HFFc6 (cell line): ENCODE measurements around the gene OCSTAMP. TPM values are rescaled to one million over a fixed set of nuclear protein-coding genes. Genes with fewer than 3 reads are reported as not detected.

Source experiments
- DNase-seq: peaks from one replicate; pipeline ENCODE4 v3.0.0-alpha.2; 2018
- H3K27ac Mint-ChIP-seq: 2 replicates; pipeline ENCODE4 v1.8.0; 2020; ENCODE audit warnings: mild to moderate bottlenecking, mixed read lengths
- H3K27me3 Mint-ChIP-seq: 2 replicates; pipeline ENCODE4 v1.8.0; 2021; ENCODE audit warnings: mild to moderate bottlenecking, moderate library complexity, mixed read lengths; ENCODE audit not compliant: insufficient read depth
- H3K36me3 Mint-ChIP-seq: 2 replicates; pipeline ENCODE4 v1.8.0; 2021; ENCODE audit warnings: low read depth, mixed read lengths
- H3K4me1 Mint-ChIP-seq: 2 replicates; pipeline ENCODE4 v1.8.0; 2020; ENCODE audit warnings: low read depth, mixed read lengths
- H3K4me3 Mint-ChIP-seq: 2 replicates; pipeline ENCODE4 v1.8.0; 2020; ENCODE audit warnings: mild to moderate bottlenecking, moderate library complexity, mixed read lengths
- H3K9me3 Mint-ChIP-seq: 2 replicates; pipeline ENCODE4 v1.8.0; 2020; ENCODE audit warnings: mild to moderate bottlenecking, mixed read lengths
- CTCF ChIP-seq: fragments of 200-600 bp; sonication (generic); IDR thresholded peaks from 2 replicates; pipeline ENCODE4 v1.5.0; 2021; ENCODE audit warnings: antibody characterized with exemption, mild to moderate bottlenecking
- total RNA-seq, 6 experiments: library from RNA; stranded (reverse); fragmentation: NEBNext Ultra II Directional; extraction: Animal tissue kit (Norgen Biotek cat#: 25700); gene quantifications; 2 replicates in 1 of 6; 3 replicates in 5 of 6; pipeline ENCODE4 v1.2.3, GENCODE V29; 2021

The OCSTAMP gene
- total RNA-seq, 6 experiments from 2014 or later: not detected

DNA sequence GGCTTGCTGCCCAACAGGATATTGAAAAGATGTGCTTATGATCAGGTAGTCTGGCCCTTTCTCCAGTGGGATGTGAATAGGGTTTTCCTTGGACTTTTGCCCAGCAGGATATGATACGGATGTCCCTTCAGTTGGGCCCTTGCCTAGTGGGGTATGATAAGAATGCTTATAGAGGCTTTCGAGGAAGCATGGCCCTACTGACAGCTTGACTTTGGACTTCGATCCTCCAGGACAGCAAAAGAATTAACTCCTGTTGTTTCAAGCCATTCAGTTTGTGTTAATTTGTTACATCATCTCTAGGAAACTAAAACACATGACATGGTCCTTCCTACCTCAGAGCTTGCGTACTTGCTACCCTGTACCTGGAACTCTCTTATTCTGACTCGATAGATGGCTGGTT lies 27.3 kb downstream of the OCSTAMP start:
- Mint-ChIP-seq H3K9me3 (no peaks in the 10 kb centered on the region), H3K27me3 (no peaks in the 10 kb centered on the region; the same call in 1 of the 2 replicates), H3K4me1 (no peaks in the 10 kb centered on the region), H3K36me3 (no peaks in the 10 kb centered on the region), H3K27ac (no peak overlapping the region), H3K4me3 (no peak overlapping the region)
- no peak for DNase-seq
- no peak for TF ChIP-seq CTCF

- DNase-seq: peak; percentile 50
- H3K9me3 Mint-ChIP-seq: no peaks in the 10 kb centered on the region
- H3K36me3 Mint-ChIP-seq: no peaks in the 10 kb centered on the region
- no peaks in the 10 kb centered on the region; the same call in 1 of the 2 replicates for H3K27me3 Mint-ChIP-seq
- peak; percentile 77 for TF ChIP-seq CTCF
- H3K4me1 Mint-ChIP-seq: no peaks in the 10 kb centered on the region
- no peak overlapping the region for H3K4me3 Mint-ChIP-seq
- H3K27ac Mint-ChIP-seq: no peak overlapping the region
Measured at GRCh38 chr20:46520976-46521579, 29.4 kb downstream of the OCSTAMP start.

GRCh38 chr20:46520540-46520939 lies 29.9 kb downstream of the OCSTAMP start:
- Mint-ChIP-seq H3K4me1 (no peaks in the 10 kb centered on the region), H3K27me3 (no peaks in the 10 kb centered on the region; the same call in 1 of the 2 replicates), H3K36me3 (no peaks in the 10 kb centered on the region), H3K9me3 (no peaks in the 10 kb centered on the region), H3K27ac (no peak overlapping the region), H3K4me3 (no peak overlapping the region)
- no peak for DNase-seq
- no peak for TF ChIP-seq CTCF

GRCh38 chr20:46519471-46520068 lies 30.9 kb downstream of the OCSTAMP start:
- Mint-ChIP-seq H3K4me3 (no peak overlapping the region), H3K27ac (no peak overlapping the region), H3K4me1 (no peaks in the 10 kb centered on the region), H3K27me3 (no peaks in the 10 kb centered on the region; the same call in 1 of the 2 replicates), H3K36me3 (no peaks in the 10 kb centered on the region), H3K9me3 (no peaks in the 10 kb centered on the region)
- DNase-seq: no peak
- no peak for TF ChIP-seq CTCF

GRCh38 chr20:46512943-46513844 lies 37.3 kb downstream of the OCSTAMP start, which contains the start of gene ZNF334:
Gene ZNF334 (minus strand): TSS chr20:46513559. CDS start chr20:46512102, 1,457 bp downstream.
- no peaks in the 10 kb centered on the region for H3K36me3 Mint-ChIP-seq
- peak; percentile 0 for DNase-seq
- peak within 1 kb of the TSS; percentile 41; the same call in 1 of the 2 replicates for H3K27ac Mint-ChIP-seq
- TF ChIP-seq CTCF: no peak
- H3K4me3 Mint-ChIP-seq: peak within 1 kb of the TSS; percentile 87
- no peaks in the 10 kb centered on the region for H3K9me3 Mint-ChIP-seq
- peaks cover 2% of the 10 kb centered on the region; the same call in 1 of the 2 replicates for H3K27me3 Mint-ChIP-seq
- no peaks in the 10 kb centered on the region for H3K4me1 Mint-ChIP-seq
